RWPE2 (cell line): ENCODE data around the gene PSD2.

Source experiments
- ATAC-seq: fragments of 200-7000 bp; cut with Tn5 transposase; 3 replicates; pipeline ENCODE4 v1.9.1; 2021; ENCODE audit warnings: low read depth
- DNase-seq: peaks from one replicate; pipeline ENCODE4 v3.0.0-alpha.2; 2020; ENCODE audit warnings: low spot score
- H3K27ac ChIP-seq: fragments of 450-650 bp; 2 replicates; pipeline ENCODE4 v1.5.1; 2017; ENCODE audit warnings: mild to moderate bottlenecking; ENCODE audit not compliant: poor library complexity, severe bottlenecking
- H3K27me3 ChIP-seq: fragments of 250-450 bp; sonication (Bioruptor Pico); 2 replicates; pipeline ENCODE4 v1.5.1; 2021; ENCODE audit warnings: mild to moderate bottlenecking, moderate library complexity; ENCODE audit not compliant: insufficient read depth, poor library complexity, severe bottlenecking
- H3K36me3 ChIP-seq: fragments of 250-450 bp; sonication (Bioruptor Pico); 2 replicates; pipeline ENCODE4 v1.5.1; 2020; ENCODE audit warnings: low read depth, mild to moderate bottlenecking, moderate library complexity
- H3K4me1 ChIP-seq: fragments of 250-450 bp; sonication (Bioruptor Pico); 2 replicates; pipeline ENCODE4 v1.5.1; 2021; ENCODE audit warnings: mild to moderate bottlenecking, moderate library complexity; ENCODE audit not compliant: insufficient read depth, poor library complexity, severe bottlenecking
- H3K4me3 ChIP-seq: fragments of 250-450 bp; sonication (Bioruptor Pico); 2 replicates; pipeline ENCODE4 v1.5.1; 2021; ENCODE audit warnings: mild to moderate bottlenecking, moderate library complexity; ENCODE audit not compliant: severe bottlenecking
- H3K9me3 ChIP-seq: fragments of 250-450 bp; sonication (Bioruptor Pico); 2 replicates; pipeline ENCODE4 v1.5.1; 2021; ENCODE audit warnings: mild to moderate bottlenecking, moderate library complexity; ENCODE audit not compliant: severe bottlenecking
- CTCF ChIP-seq: fragments of 450-650 bp; IDR thresholded peaks from one replicate; pipeline ENCODE4 v1.5.1; 2017; ENCODE audit warnings: mild to moderate bottlenecking, moderate library complexity; ENCODE audit not compliant: poor library complexity, severe bottlenecking

PSD2 gene

GRCh38 chr5:139877129-139877597 is 81.6 kb downstream of the PSD2 start:
- Histone ChIP-seq H3K27me3 (no peaks in the 10 kb centered on the region), H3K4me1 (peaks cover 16% of the 10 kb centered on the region), H3K4me3 (no peak overlapping the region), H3K27ac (peak overlapping the region; percentile 62), H3K36me3 (no peaks in the 10 kb centered on the region), H3K9me3 (no peaks in the 10 kb centered on the region)
- DNase-seq (peak; percentile 89), ATAC-seq (peak; percentile 95)
- no peak for TF ChIP-seq CTCF

GRCh38 chr5:139878093-139878492 is 82.5 kb downstream of the PSD2 start:
- H3K27ac ChIP-seq: peak overlapping the region; percentile 62
- no peak for ATAC-seq
- H3K4me3 ChIP-seq: no peak overlapping the region
- peaks cover 22% of the 10 kb centered on the region for H3K4me1 ChIP-seq
- no peaks in the 10 kb centered on the region for H3K36me3 ChIP-seq
- no peak for TF ChIP-seq CTCF
- no peaks in the 10 kb centered on the region for H3K27me3 ChIP-seq
- DNase-seq: no peak
- H3K9me3 ChIP-seq: no peaks in the 10 kb centered on the region

DNA sequence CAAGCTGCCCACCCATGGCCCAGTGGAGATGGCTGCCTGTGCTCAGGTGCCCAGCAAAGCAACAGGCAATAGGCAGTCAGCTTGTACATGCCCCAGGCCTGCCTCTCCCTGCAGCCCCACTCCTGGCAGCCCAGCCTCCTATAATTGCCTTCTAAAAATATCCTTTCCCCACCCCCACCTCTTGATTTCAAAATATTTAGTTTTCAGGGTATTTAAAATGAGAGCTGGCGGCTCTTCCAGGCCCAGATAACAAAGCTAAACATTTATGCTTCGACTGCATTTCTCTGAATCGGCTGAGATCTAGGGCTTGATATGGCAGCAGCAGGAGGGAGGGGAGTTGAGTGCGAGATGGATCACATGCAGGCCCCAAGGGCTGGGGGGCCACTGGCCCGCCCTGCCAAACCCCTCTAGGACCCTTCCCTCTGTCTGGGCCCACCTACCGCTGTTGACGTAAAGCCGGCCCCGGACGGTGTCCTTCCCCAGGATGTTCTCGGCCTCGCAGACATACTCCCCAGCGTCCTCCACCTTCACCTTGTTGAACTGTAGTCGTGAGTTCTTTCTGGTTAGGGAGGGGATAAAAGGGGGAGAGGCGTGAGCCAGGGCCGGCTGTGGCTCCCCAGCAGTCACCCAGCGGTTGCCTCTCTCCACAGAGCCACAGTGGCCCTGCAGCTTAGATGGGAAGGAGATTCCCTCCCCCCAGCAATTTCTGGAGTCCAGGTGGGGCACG is 85.0 kb downstream of the PSD2 start:
- ATAC-seq (no peak), DNase-seq (no peak)
- H3K36me3 ChIP-seq: no peaks in the 10 kb centered on the region
- TF ChIP-seq CTCF: no peak
- H3K27me3 ChIP-seq: no peaks in the 10 kb centered on the region
- no peak overlapping the region for H3K27ac ChIP-seq
- peaks cover 28% of the 10 kb centered on the region for H3K4me1 ChIP-seq
- no peaks in the 10 kb centered on the region for H3K9me3 ChIP-seq
- no peak overlapping the region for H3K4me3 ChIP-seq

DNA sequence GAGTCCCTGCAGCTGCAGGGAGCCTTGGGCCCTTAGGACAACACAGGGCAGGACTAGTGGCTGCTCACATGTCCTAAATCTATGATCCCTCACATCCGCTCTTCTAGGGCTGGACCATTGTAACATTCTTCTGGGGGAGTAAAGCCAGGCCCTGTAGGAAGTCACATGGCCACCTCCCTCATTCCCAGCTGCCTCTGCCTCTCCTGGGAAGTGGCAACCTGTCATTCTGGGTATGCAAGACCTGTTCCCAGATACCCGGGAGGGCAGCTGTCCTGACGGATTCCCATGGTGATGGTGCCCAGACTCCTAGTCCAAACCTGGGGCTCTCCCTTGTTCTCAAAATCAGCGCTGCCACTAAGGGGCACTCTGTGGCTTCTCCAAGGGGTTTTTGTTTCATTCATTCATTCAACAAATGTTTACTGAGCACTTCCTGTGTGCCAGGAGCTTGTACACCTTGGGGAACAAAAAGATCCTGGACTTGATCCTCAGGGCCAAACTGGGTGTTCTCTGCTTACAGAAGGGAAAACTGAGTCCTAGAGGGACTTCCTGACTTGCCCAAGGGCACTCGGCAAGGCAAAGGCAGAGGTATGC is 85.6 kb downstream of the PSD2 start:
- no peaks in the 10 kb centered on the region for H3K36me3 ChIP-seq
- no peak overlapping the region for H3K27ac ChIP-seq
- H3K9me3 ChIP-seq: no peaks in the 10 kb centered on the region
- ATAC-seq (no peak), DNase-seq (no peak)
- TF ChIP-seq CTCF: no peak
- H3K4me3 ChIP-seq: no peak overlapping the region
- no peaks in the 10 kb centered on the region for H3K27me3 ChIP-seq
- peaks cover 28% of the 10 kb centered on the region for H3K4me1 ChIP-seq

- H3K4me3 ChIP-seq: no peak overlapping the region
- DNase-seq (no peak), ATAC-seq (no peak)
- peaks cover 19% of the 10 kb centered on the region for H3K4me1 ChIP-seq
- no peak for TF ChIP-seq CTCF
- H3K27me3 ChIP-seq: no peaks in the 10 kb centered on the region
- H3K36me3 ChIP-seq: no peaks in the 10 kb centered on the region
- no peaks in the 10 kb centered on the region for H3K9me3 ChIP-seq
- H3K27ac ChIP-seq: no peak overlapping the region
Measured at GRCh38 chr5:139882316-139882715, 86.7 kb downstream of the PSD2 start.
